ENCODE results near the gene SCOC. TPM values are rescaled to one million over a fixed set of nuclear protein-coding genes. Genes with fewer than 3 reads are reported as not detected.

SCOC gene
- total and polyA plus RNA-seq, 2 of the 13 experiments (the other 11 are each of a cell fraction or from before 2014, with no cell fraction given) = 43.8 to 65.2 TPM

- TF ChIP-seq SNAPC4 (CRISPR knock-in tag; IDR thresholded peaks at IDR 0.05) (no peak), ZNF224 (CRISPR knock-in tag; IDR thresholded peaks at IDR 0.05) (no peak), SUZ12 (IDR thresholded peaks at IDR 0.05; ENCODE audit: low read depth, low read length) (no peak), ZNF441 (CRISPR knock-in tag; IDR thresholded peaks at IDR 0.05; ENCODE audit: borderline replicate concordance) (no peak), PRDM10 (CRISPR knock-in tag; IDR thresholded peaks at IDR 0.05; ENCODE audit: low read depth) (no peak), NPAS2 (CRISPR knock-in tag; IDR thresholded peaks at IDR 0.05; ENCODE audit: borderline replicate concordance) (no peak), KDM4B (CRISPR knock-in tag; IDR thresholded peaks at IDR 0.05) (no peak), HOXA3 (CRISPR knock-in tag; IDR thresholded peaks at IDR 0.05) (peak; percentile 23; the same call in 1 of the 2 replicates), ZBTB4 (CRISPR knock-in tag; IDR thresholded peaks at IDR 0.05; ENCODE audit: borderline replicate concordance) (no peak)
- TF ChIP-seq, protein P1, sequence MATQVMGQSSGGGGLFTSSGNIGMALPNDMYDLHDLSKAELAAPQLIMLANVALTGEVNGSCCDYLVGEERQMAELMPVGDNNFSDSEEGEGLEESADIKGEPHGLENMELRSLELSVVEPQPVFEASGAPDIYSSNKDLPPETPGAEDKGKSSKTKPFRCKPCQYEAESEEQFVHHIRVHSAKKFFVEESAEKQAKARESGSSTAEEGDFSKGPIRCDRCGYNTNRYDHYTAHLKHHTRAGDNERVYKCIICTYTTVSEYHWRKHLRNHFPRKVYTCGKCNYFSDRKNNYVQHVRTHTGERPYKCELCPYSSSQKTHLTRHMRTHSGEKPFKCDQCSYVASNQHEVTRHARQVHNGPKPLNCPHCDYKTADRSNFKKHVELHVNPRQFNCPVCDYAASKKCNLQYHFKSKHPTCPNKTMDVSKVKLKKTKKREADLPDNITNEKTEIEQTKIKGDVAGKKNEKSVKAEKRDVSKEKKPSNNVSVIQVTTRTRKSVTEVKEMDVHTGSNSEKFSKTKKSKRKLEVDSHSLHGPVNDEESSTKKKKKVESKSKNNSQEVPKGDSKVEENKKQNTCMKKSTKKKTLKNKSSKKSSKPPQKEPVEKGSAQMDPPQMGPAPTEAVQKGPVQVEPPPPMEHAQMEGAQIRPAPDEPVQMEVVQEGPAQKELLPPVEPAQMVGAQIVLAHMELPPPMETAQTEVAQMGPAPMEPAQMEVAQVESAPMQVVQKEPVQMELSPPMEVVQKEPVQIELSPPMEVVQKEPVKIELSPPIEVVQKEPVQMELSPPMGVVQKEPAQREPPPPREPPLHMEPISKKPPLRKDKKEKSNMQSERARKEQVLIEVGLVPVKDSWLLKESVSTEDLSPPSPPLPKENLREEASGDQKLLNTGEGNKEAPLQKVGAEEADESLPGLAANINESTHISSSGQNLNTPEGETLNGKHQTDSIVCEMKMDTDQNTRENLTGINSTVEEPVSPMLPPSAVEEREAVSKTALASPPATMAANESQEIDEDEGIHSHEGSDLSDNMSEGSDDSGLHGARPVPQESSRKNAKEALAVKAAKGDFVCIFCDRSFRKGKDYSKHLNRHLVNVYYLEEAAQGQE (IDR thresholded peaks at IDR 0.05; ENCODE audit: borderline replicate concordance in 1 of 2, low read depth in 1 of 2, low read length in 2 of 2) = no peak
- TF ChIP-seq, protein P2, sequence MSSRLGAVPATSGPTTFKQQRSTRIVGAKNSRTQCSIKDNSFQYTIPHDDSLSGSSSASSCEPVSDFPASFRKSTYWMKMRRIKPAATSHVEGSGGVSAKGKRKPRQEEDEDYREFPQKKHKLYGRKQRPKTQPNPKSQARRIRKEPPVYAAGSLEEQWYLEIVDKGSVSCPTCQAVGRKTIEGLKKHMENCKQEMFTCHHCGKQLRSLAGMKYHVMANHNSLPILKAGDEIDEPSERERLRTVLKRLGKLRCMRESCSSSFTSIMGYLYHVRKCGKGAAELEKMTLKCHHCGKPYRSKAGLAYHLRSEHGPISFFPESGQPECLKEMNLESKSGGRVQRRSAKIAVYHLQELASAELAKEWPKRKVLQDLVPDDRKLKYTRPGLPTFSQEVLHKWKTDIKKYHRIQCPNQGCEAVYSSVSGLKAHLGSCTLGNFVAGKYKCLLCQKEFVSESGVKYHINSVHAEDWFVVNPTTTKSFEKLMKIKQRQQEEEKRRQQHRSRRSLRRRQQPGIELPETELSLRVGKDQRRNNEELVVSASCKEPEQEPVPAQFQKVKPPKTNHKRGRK (CRISPR knock-in tag; IDR thresholded peaks at IDR 0.05) = no peak
Measured at GRCh38 chr4:140363051-140363450, 10.4 kb upstream of the SCOC start (continued).
